Gastrocnemius medialis (tissue), 4 donors: Measurements from ENCODE around the gene UBLCP1. TPM values are rescaled to one million over a fixed set of nuclear protein-coding genes. Genes with fewer than 3 reads are reported as not detected.

ENCODE experiments used
- ATAC-seq, 2 donors: fragments of 150-250 bp; one replicate each; pipeline ENCODE4 v1.9.1; 2016
- DNase-seq, 2 donors: peaks; one replicate each; pipeline ENCODE4 v3.0.0-alpha.2; 2019
- H3K27ac ChIP-seq, 4 donors: fragments of 200-600 bp; sonication (generic); 1 replicate in 1 of 4; 2 replicates in 3 of 4; pipeline ENCODE4 v1.5.1; 2016 to 2018; ENCODE audit warnings: mild to moderate bottlenecking in 2 of 4, moderate library complexity in 1 of 4
- H3K27me3 ChIP-seq, 3 donors: fragments of 200-600 bp; sonication (generic) in 2 of 3; 1 replicate in 1 of 3; 2 replicates in 2 of 3; pipeline versions ENCODE4 v1.5.1 to v1.6.0; 2016 to 2019; ENCODE audit warnings: mild to moderate bottlenecking in 1 of 3, moderate library complexity in 1 of 3
- H3K36me3 ChIP-seq, 2 donors: fragments of 200-600 bp; sonication (generic) in 1 of 2; one replicate each; pipeline ENCODE4 v1.5.1; 2017 to 2018
- H3K4me1 ChIP-seq, 2 donors: fragments of 200-600 bp; sonication (generic) in 1 of 2; one replicate each; pipeline ENCODE4 v1.5.1; 2016 to 2017; ENCODE audit warnings: mild to moderate bottlenecking in 2 of 2
- H3K4me3 ChIP-seq, 4 donors: fragments of 200-600 bp; sonication (generic) in 3 of 4; 1 replicate in 1 of 4; 2 replicates in 3 of 4; pipeline ENCODE4 v1.5.1; 2016 to 2019; ENCODE audit warnings: mild to moderate bottlenecking in 2 of 4
- H3K9me3 ChIP-seq, 3 donors: fragments of 200-600 bp; sonication (generic) in 2 of 3; 1 replicate in 1 of 3; 2 replicates in 2 of 3; pipeline ENCODE4 v1.5.1; 2016 to 2019
- POLR2A ChIP-seq, 2 donors: fragments of 450-650 bp; IDR thresholded peaks; one replicate each; pipeline ENCODE4 v1.6.1; 2017; ENCODE audit warnings: antibody characterized with exemption in 2 of 2, mild to moderate bottlenecking in 2 of 2, moderate library complexity in 2 of 2
- in situ Hi-C, 4 donors: fragments of 200-750 bp; cut with MboI; loops; one replicate each; pipeline versions ENCODE4 v1.15.0 to v1.8.0; 2017; ENCODE audit warnings: low sequenced_read_pairs in 4 of 4
- intact Hi-C: fragments of 100-400 bp; cut with DNase I; formaldehyde crosslinking; loops from one replicate; pipeline ENCODE4 v1.15.1; 2023; ENCODE audit warnings: low total_unique reads
- total RNA-seq, 4 donors: library from RNA; depleted of rRNA; stranded (reverse); fragments of >200 nt; gene quantifications; one replicate each; pipeline versions ENCODE4 v1.1.0 to v1.2.3, GENCODE V29; 2016
- TF ChIP-seq, protein P1 (sequence below), 5 experiments: fragments of 450-650 bp in 3 of 5; fragments of 200-600 bp in 2 of 5; sonication (generic) in 2 of 5; IDR thresholded peaks in 4 of 5; conservative IDR thresholded peaks in 1 of 5; 1 replicate in 4 of 5; 2 replicates in 1 of 5; pipeline ENCODE4 v1.5.1; 2016 to 2019; ENCODE audit warnings: antibody characterized with exemption in 5 of 5, mild to moderate bottlenecking in 3 of 5, moderate library complexity in 3 of 5

UBLCP1 gene
- total RNA-seq, 4 donors from 2014 or later, result 11.1 to 16.0 (median 14.3) TPM

DNA sequence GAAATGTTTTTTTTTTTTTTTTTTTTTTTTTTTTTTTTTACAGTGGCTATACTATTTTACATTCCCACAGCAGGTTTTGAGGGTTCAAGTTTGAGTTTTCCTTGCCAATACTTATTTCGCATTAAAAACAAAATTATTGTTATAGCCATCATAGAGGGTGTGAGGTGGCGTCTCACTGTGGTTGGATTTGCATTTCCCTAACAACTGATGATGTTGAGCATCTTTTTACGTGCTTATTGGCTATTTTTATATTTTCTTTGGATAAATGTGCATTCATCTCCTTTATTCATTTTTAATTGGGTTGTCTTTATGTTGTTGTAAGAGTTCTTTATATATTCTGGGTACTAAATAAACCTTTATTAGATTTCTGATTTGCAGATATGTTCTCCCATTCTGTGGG, 18.9 kb upstream of the UBLCP1 start:
- Histone ChIP-seq H3K27me3 (peaks cover 0 to 4% (median 0%) of the 10 kb centered on the region in 3 donors), H3K4me1 (no peaks in the 10 kb centered on the region), H3K27ac (no peak overlapping the region), H3K9me3 (no peaks in the 10 kb centered on the region), H3K4me3 (no peak overlapping the region), H3K36me3 (no peaks in the 10 kb centered on the region)
- no peak for TF ChIP-seq POLR2A (IDR thresholded peaks at IDR 0.05)
- TF ChIP-seq, protein P1, sequence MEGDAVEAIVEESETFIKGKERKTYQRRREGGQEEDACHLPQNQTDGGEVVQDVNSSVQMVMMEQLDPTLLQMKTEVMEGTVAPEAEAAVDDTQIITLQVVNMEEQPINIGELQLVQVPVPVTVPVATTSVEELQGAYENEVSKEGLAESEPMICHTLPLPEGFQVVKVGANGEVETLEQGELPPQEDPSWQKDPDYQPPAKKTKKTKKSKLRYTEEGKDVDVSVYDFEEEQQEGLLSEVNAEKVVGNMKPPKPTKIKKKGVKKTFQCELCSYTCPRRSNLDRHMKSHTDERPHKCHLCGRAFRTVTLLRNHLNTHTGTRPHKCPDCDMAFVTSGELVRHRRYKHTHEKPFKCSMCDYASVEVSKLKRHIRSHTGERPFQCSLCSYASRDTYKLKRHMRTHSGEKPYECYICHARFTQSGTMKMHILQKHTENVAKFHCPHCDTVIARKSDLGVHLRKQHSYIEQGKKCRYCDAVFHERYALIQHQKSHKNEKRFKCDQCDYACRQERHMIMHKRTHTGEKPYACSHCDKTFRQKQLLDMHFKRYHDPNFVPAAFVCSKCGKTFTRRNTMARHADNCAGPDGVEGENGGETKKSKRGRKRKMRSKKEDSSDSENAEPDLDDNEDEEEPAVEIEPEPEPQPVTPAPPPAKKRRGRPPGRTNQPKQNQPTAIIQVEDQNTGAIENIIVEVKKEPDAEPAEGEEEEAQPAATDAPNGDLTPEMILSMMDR (IDR thresholded peaks at IDR 0.05 in 4 of 5, conservative IDR thresholded peaks at IDR 0.05 in 1 of 5), result no peak
- DNase-seq (no peak), ATAC-seq (no peak)
- intact Hi-C loops, result no loop called here
- in situ Hi-C loops, result no loop called here

DNA sequence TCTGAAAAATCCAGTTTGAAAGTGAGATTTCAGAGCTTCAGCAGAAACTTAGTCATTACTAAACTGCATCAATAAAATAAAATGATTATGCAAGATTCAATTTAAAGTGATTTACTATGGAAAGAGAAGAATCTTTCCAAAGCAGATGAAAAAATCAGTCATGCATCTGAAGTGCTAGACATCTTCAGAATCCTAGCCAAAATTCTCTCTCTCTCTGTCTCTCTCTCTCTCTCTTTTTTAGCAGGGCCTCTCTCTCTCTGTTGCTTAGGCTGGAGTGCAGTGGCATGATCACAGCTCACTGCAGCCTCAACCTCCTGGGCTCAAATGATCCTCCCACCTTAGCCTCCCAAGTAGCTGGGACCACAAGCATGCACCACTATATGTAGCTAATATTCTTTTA, 18.2 kb upstream of the UBLCP1 start:
- Histone ChIP-seq H3K27me3 (peaks cover 0 to 4% (median 0%) of the 10 kb centered on the region in 3 donors), H3K4me3 (no peak overlapping the region), H3K36me3 (no peaks in the 10 kb centered on the region), H3K9me3 (no peaks in the 10 kb centered on the region), H3K27ac (no peak overlapping the region), H3K4me1 (no peaks in the 10 kb centered on the region)
- no peak for ATAC-seq
- no peak for DNase-seq
- intact Hi-C loops (no loop called here), in situ Hi-C loops (no loop called here)
- TF ChIP-seq, protein P1 (IDR thresholded peaks at IDR 0.05 in 4 of 5, conservative IDR thresholded peaks at IDR 0.05 in 1 of 5), result no peak
- TF ChIP-seq POLR2A (IDR thresholded peaks at IDR 0.05), result no peak

- DNase-seq, result no peak
Observed at GRCh38 chr5:159249158-159249557, 13.9 kb upstream of the UBLCP1 start.

DNA sequence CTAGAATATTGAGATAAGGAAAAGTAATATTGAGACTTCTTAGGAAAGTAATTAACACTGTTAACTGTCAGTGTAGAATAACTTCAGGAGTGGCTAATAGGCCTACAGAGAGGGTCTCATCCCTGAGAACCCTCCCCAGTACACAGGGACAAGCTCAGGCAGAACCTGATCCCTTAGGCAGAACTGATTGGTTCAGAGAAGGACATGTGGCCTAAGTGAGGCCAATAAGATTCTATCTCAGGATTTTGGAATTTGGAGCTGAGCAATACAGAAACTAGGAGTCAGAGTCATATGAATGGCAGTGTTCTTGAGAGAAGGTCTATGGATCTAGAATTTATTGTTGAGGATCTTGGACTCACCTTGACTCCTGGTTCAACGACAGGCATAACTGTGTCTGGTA, 10.9 kb upstream of the UBLCP1 start:
- no peak for TF ChIP-seq POLR2A (IDR thresholded peaks at IDR 0.05)
- TF ChIP-seq, protein P1 (IDR thresholded peaks at IDR 0.05 in 4 of 5, conservative IDR thresholded peaks at IDR 0.05 in 1 of 5), result no peak
- DNase-seq (no peak), ATAC-seq (no peak)
- Histone ChIP-seq H3K4me1 (no peaks in the 10 kb centered on the region), H3K27ac (no peak overlapping the region), H3K27me3 (peaks cover 0 to 9% (median 0%) of the 10 kb centered on the region in 3 donors), H3K36me3 (no peaks in the 10 kb centered on the region), H3K4me3 (no peak overlapping the region), H3K9me3 (no peaks in the 10 kb centered on the region)
- intact Hi-C loops, result no loop called here
- in situ Hi-C loops, result loop anchor here in 2 of 4 donors (10.0 to 25.0 kb wide), 2 partner anchors 90 to 97 kb away; no protein-coding TSS in a partner anchor

More at GRCh38 chr5:159249158-159249557, 13.9 kb upstream of the UBLCP1 start:
- H3K4me1 ChIP-seq, result no peaks in the 10 kb centered on the region
- intact Hi-C loops (no loop called here), in situ Hi-C loops (no loop called here)
- H3K27me3 ChIP-seq, result peaks cover 0 to 4% (median 0%) of the 10 kb centered on the region in 3 donors
- no peak for TF ChIP-seq POLR2A (IDR thresholded peaks at IDR 0.05)
- TF ChIP-seq, protein P1 (IDR thresholded peaks at IDR 0.05 in 4 of 5, conservative IDR thresholded peaks at IDR 0.05 in 1 of 5), result no peak
- no peaks in the 10 kb centered on the region for H3K9me3 ChIP-seq
- H3K36me3 ChIP-seq, result no peaks in the 10 kb centered on the region
- no peak overlapping the region for H3K27ac ChIP-seq
- ATAC-seq, result no peak
- no peak overlapping the region for H3K4me3 ChIP-seq

GRCh38 chr5:159257007-159257406, 6.1 kb upstream of the UBLCP1 start:
- in situ Hi-C loops, result loop anchor here in 2 of 4 donors (10.0 to 25.0 kb wide), 2 partner anchors 95 to 102 kb away; no protein-coding TSS in a partner anchor
- intact Hi-C loops, result no loop called here
- ATAC-seq (no peak), DNase-seq (no peak)
- Histone ChIP-seq H3K27ac (no peak overlapping the region), H3K27me3 (peaks cover 0 to 13% (median 0%) of the 10 kb centered on the region in 3 donors), H3K4me1 (peaks cover 1 to 2% of the 10 kb centered on the region in 2 donors), H3K4me3 (no peak overlapping the region), H3K9me3 (no peaks in the 10 kb centered on the region), H3K36me3 (no peaks in the 10 kb centered on the region)
- TF ChIP-seq, protein P1 (IDR thresholded peaks at IDR 0.05 in 4 of 5, conservative IDR thresholded peaks at IDR 0.05 in 1 of 5), result no peak
